Right lobe of liver (tissue), 6 donors: Measurements from ENCODE around the gene DNASE1L2. TPM values are rescaled to one million over a fixed set of nuclear protein-coding genes. Genes with fewer than 3 reads are reported as not detected.

Source experiments
- ATAC-seq, 4 donors: fragments of 200-7000 bp; cut with Tn5 transposase; one replicate each; pipeline ENCODE4 v1.9.1; 2020; ENCODE audit warnings: mild to moderate bottlenecking in 4 of 4, moderate library complexity in 4 of 4
- DNase-seq, 3 donors: peaks; one replicate each; pipeline ENCODE4 v3.0.0-alpha.2; 2020
- H3K27ac ChIP-seq, 3 donors: fragments of 200-600 bp; one replicate each; pipeline ENCODE4 v1.8.0; 2022
- H3K27me3 ChIP-seq, 2 donors: fragments of 200-600 bp; one replicate each; pipeline ENCODE4 v1.8.0; 2022
- H3K36me3 ChIP-seq, 4 donors: fragments of 200-600 bp; sonication (generic) in 1 of 4; one replicate each; pipeline versions ENCODE4 v1.5.1 to v1.8.0; 2017 to 2022; ENCODE audit warnings: control low read depth in 1 of 4
- H3K4me1 ChIP-seq, 4 donors: fragments of 200-600 bp; sonication (generic) in 1 of 4; one replicate each; pipeline versions ENCODE4 v1.5.1 to v1.8.0; 2017 to 2022; ENCODE audit warnings: control low read depth in 1 of 4
- H3K4me3 ChIP-seq, 3 donors: fragments of 200-600 bp; one replicate each; pipeline ENCODE4 v1.8.0; 2022
- H3K9me3 ChIP-seq, 4 donors: fragments of 200-600 bp; sonication (generic) in 1 of 4; one replicate each; pipeline versions ENCODE4 v1.5.1 to v1.8.0; 2017 to 2022; ENCODE audit warnings: control low read depth in 1 of 4
- CTCF ChIP-seq, 4 donors: fragments of 200-600 bp in 3 of 4; fragments of 450-650 bp in 1 of 4; IDR thresholded peaks; one replicate each; pipeline versions ENCODE4 v1.5.1 to v1.8.0; 2016 to 2022; ENCODE audit warnings: antibody characterized with exemption in 4 of 4, mild to moderate bottlenecking in 2 of 4
- POLR2A ChIP-seq: fragments of 450-650 bp; IDR thresholded peaks from one replicate; pipeline ENCODE4 v1.6.1; 2017; ENCODE audit warnings: antibody characterized with exemption, mild to moderate bottlenecking
- WGBS: methylation state at CpG from one replicate; pipeline ENCODE4 v1.1.6; 2018; ENCODE audit warnings: low coverage, low lambda C conversion rate; ENCODE audit not compliant: insufficient coverage; ENCODE audit errors: missing lambda C conversion rate; 5-methylcytosine and 5-hydroxymethylcytosine counted together
- intact Hi-C, 2 donors: fragments of 100-400 bp; cut with DNase I; formaldehyde crosslinking; loops; one replicate each; pipeline versions ENCODE4 v1.11.2 to v1.14.1; 2022
- total RNA-seq, 6 experiments: library from RNA; depleted of rRNA in 2 of 6; stranded (reverse); fragments of >200 nt in 2 of 6; fragmentation: NEBNext Ultra II Directional in 3 of 6; extraction: Animal tissue kit (Norgen Biotek cat#: 25700) in 3 of 6; gene quantifications; one replicate each; pipeline versions ENCODE4 v1.1.0 to v1.2.4, GENCODE V29; 2016 to 2023
- donor health status: DM: no; HTN: yes; CAD: no.
- donor health status: DM: no; HTN: no; CAD: no.
- donor health status: DM: no; HTN: no; CAD: no.
- donor health status: DM: no; HTN: yes; CAD: no.
- donor health status: DM: no; HTN: yes; CAD: no.

DNASE1L2 gene
- total RNA-seq, 6 experiments from 2014 or later = 0.31 to 1.1 (median 0.40) TPM; not detected in 1

GRCh38 chr16:2189252-2189893, 46.9 kb upstream of the DNASE1L2 start:
- no peaks in the 10 kb centered on the region for H3K4me1 ChIP-seq
- no peaks in the 10 kb centered on the region for H3K36me3 ChIP-seq
- H3K27me3 ChIP-seq = no peaks in the 10 kb centered on the region
- TF ChIP-seq POLR2A (no peak), CTCF (IDR thresholded peaks at IDR 0.05) (no peak)
- DNase-seq (no peak), ATAC-seq (no peak)
- intact Hi-C loops = no loop called here
- no peaks in the 10 kb centered on the region for H3K9me3 ChIP-seq
- WGBS = 84% methylated on average over 7 of the region's 25 CpGs
- no peak overlapping the region for H3K4me3 ChIP-seq
- H3K27ac ChIP-seq = no peak overlapping the region

- H3K4me3 ChIP-seq = no peak overlapping the region
Measured at GRCh38 chr16:2190002-2190658, 46.1 kb upstream of the DNASE1L2 start.

GRCh38 chr16:2190659-2191445, 45.4 kb upstream of the DNASE1L2 start:
- H3K9me3 ChIP-seq = no peaks in the 10 kb centered on the region
- no peak overlapping the region for H3K27ac ChIP-seq
- TF ChIP-seq CTCF (IDR thresholded peaks at IDR 0.05) (no peak), POLR2A (no peak)
- intact Hi-C loops = loop anchor here (10.0 kb wide), 1 partner anchor 314 kb away; no protein-coding TSS in a partner anchor
- peaks cover 0 to 8% of the 10 kb centered on the region in 2 donors for H3K27me3 ChIP-seq
- H3K4me3 ChIP-seq = no peak overlapping the region
- WGBS = 100% methylated on average over 2 of the region's 25 CpGs
- no peak for DNase-seq
- H3K36me3 ChIP-seq = no peaks in the 10 kb centered on the region
- ATAC-seq = no peak
- peaks cover 0 to 6% (median 0%) of the 10 kb centered on the region in 4 donors for H3K4me1 ChIP-seq

More at GRCh38 chr16:2190002-2190658, 46.1 kb upstream of the DNASE1L2 start:
- DNase-seq = no peak
- WGBS = 36% methylated on average over 2 of the region's 24 CpGs
- no peak for ATAC-seq
- H3K27ac ChIP-seq = no peak overlapping the region
- intact Hi-C loops = loop anchor here (10.0 kb wide), 1 partner anchor 315 kb away; no protein-coding TSS in a partner anchor
- peaks cover 0 to under 1% of the 10 kb centered on the region in 2 donors for H3K27me3 ChIP-seq
- H3K4me1 ChIP-seq = no peaks in the 10 kb centered on the region
- H3K36me3 ChIP-seq = no peaks in the 10 kb centered on the region
- TF ChIP-seq CTCF (IDR thresholded peaks at IDR 0.05) = no peak
- TF ChIP-seq POLR2A = no peak
- no peaks in the 10 kb centered on the region for H3K9me3 ChIP-seq

- no peak overlapping the region for H3K27ac ChIP-seq
- no peaks in the 10 kb centered on the region for H3K9me3 ChIP-seq
- H3K36me3 ChIP-seq = no peaks in the 10 kb centered on the region
- TF ChIP-seq POLR2A = no peak
- TF ChIP-seq CTCF (IDR thresholded peaks at IDR 0.05) = no peak
- peaks cover 0 to 10% (median 0%) of the 10 kb centered on the region in 4 donors for H3K4me1 ChIP-seq
- intact Hi-C loops = loop anchor here (10.0 kb wide), 1 partner anchor 313 kb away; no protein-coding TSS in a partner anchor
- 74% methylated on average over 4 of the region's 11 CpGs for WGBS
- peaks cover 0 to 11% of the 10 kb centered on the region in 2 donors for H3K27me3 ChIP-seq
- DNase-seq (no peak), ATAC-seq (no peak)
- H3K4me3 ChIP-seq = no peak overlapping the region
Measured at GRCh38 chr16:2191446-2191706, 44.9 kb upstream of the DNASE1L2 start.
